Measurements from ENCODE around the gene OR4D2.

- TF ChIP-seq CTCF (IDR thresholded peaks at IDR 0.05) (no peak), POLR2A (IDR thresholded peaks at IDR 0.05) (no peak)
These were observed 18.4 kb downstream of the OR4D2 start for GRCh38 chr17:58184986-58185761.
